Effector memory CD8-positive, alpha-beta T cell (primary cell): ENCODE results near the gene TRPM2.

Experiments used
- ATAC-seq: fragments of 150-1000 bp; cut with Tn5 transposase; replicated peaks from 2 replicates; pipeline ENCODE4 v1.10.0; 2021; ENCODE audit warnings: mild to moderate bottlenecking, moderate library complexity
- DNase-seq, 3 experiments: peaks; one replicate each; pipeline ENCODE4 v3.0.0; 2021
- H3K27ac Mint-ChIP-seq, 2 donors: one replicate each; pipeline ENCODE4 v1.8.0; 2022; ENCODE audit warnings: mild to moderate bottlenecking in 2 of 2, mixed read lengths in 2 of 2, moderate library complexity in 2 of 2
- H3K27me3 Mint-ChIP-seq, 2 donors: one replicate each; pipeline ENCODE4 v1.8.0; 2022; ENCODE audit warnings: mixed read lengths in 2 of 2
- H3K36me3 Mint-ChIP-seq: one replicate; pipeline ENCODE4 v1.8.0; 2022; ENCODE audit warnings: mild to moderate bottlenecking, moderate library complexity, mixed read lengths; ENCODE audit not compliant: insufficient read depth
- H3K4me1 Mint-ChIP-seq, 2 donors: one replicate each; pipeline ENCODE4 v1.8.0; 2022; ENCODE audit warnings: low read depth in 2 of 2, mixed read lengths in 2 of 2
- H3K4me3 Mint-ChIP-seq, 2 donors: one replicate each; pipeline ENCODE4 v1.8.0; 2022; ENCODE audit warnings: mild to moderate bottlenecking in 2 of 2, mixed read lengths in 2 of 2, moderate library complexity in 2 of 2
- H3K9me3 Mint-ChIP-seq, 2 donors: one replicate each; pipeline ENCODE4 v1.8.0; 2022; ENCODE audit warnings: mixed read lengths in 2 of 2

TRPM2 gene

GRCh38 chr21:44433791-44434567, 80.6 kb downstream of the TRPM2 start:
- H3K27ac Mint-ChIP-seq = no peak overlapping the region
- no peak overlapping the region for H3K4me3 Mint-ChIP-seq
- peaks cover 0 to 2% of the 10 kb centered on the region in 2 donors for H3K4me1 Mint-ChIP-seq
- H3K27me3 Mint-ChIP-seq = peaks cover 0 to 15% of the 10 kb centered on the region in 2 donors
- H3K36me3 Mint-ChIP-seq = peaks cover 2% of the 10 kb centered on the region
- H3K9me3 Mint-ChIP-seq = peaks cover 4 to 19% of the 10 kb centered on the region in 2 donors
- ATAC-seq = no peak
- DNase-seq = no peak

- H3K27me3 Mint-ChIP-seq = peaks cover 0 to 15% of the 10 kb centered on the region in 2 donors
- peaks cover 0 to 2% of the 10 kb centered on the region in 2 donors for H3K4me1 Mint-ChIP-seq
- DNase-seq = no peak
- no peak overlapping the region for H3K27ac Mint-ChIP-seq
- peaks cover 4 to 19% of the 10 kb centered on the region in 2 donors for H3K9me3 Mint-ChIP-seq
- peaks cover 2% of the 10 kb centered on the region for H3K36me3 Mint-ChIP-seq
- no peak overlapping the region for H3K4me3 Mint-ChIP-seq
- ATAC-seq = no peak
These were observed 81.1 kb downstream of the TRPM2 start for GRCh38 chr21:44434568-44434925.

GRCh38 chr21:44434936-44435635, 81.7 kb downstream of the TRPM2 start:
- no peak for ATAC-seq
- H3K4me3 Mint-ChIP-seq = no peak overlapping the region
- H3K9me3 Mint-ChIP-seq = peaks cover 4 to 19% of the 10 kb centered on the region in 2 donors
- H3K27ac Mint-ChIP-seq = no peak overlapping the region
- DNase-seq = no peak
- H3K27me3 Mint-ChIP-seq = peaks cover 0 to 15% of the 10 kb centered on the region in 2 donors
- peaks cover 3% of the 10 kb centered on the region for H3K36me3 Mint-ChIP-seq
- H3K4me1 Mint-ChIP-seq = peaks cover 0 to 2% of the 10 kb centered on the region in 2 donors

GRCh38 chr21:44436111-44436611, 82.7 kb downstream of the TRPM2 start:
- ATAC-seq (no peak), DNase-seq (no peak)
- Mint-ChIP-seq H3K9me3 (peaks cover 3 to 13% of the 10 kb centered on the region in 2 donors), H3K36me3 (peaks cover 6% of the 10 kb centered on the region), H3K27ac (no peak overlapping the region), H3K27me3 (peaks cover 0 to 15% of the 10 kb centered on the region in 2 donors), H3K4me1 (peaks cover 0 to 2% of the 10 kb centered on the region in 2 donors), H3K4me3 (no peak overlapping the region)

- Mint-ChIP-seq H3K27me3 (peaks cover 0 to 15% of the 10 kb centered on the region in 2 donors), H3K27ac (no peak overlapping the region), H3K4me1 (peaks cover 0 to 2% of the 10 kb centered on the region in 2 donors), H3K36me3 (peaks cover 6% of the 10 kb centered on the region), H3K4me3 (no peak overlapping the region), H3K9me3 (peaks cover 0 to 6% of the 10 kb centered on the region in 2 donors)
- no peak for DNase-seq
- ATAC-seq = no peak
These were observed 83.5 kb downstream of the TRPM2 start for GRCh38 chr21:44436958-44437357.

GRCh38 chr21:44437371-44437695, 83.9 kb downstream of the TRPM2 start:
- DNase-seq (no peak), ATAC-seq (no peak)
- Mint-ChIP-seq H3K9me3 (peaks cover 0 to 2% of the 10 kb centered on the region in 2 donors), H3K4me3 (no peak overlapping the region), H3K27ac (no peak overlapping the region), H3K36me3 (peaks cover 6% of the 10 kb centered on the region), H3K27me3 (peaks cover 0 to 14% of the 10 kb centered on the region in 2 donors), H3K4me1 (peaks cover 0 to 2% of the 10 kb centered on the region in 2 donors)

GRCh38 chr21:44437696-44438431, 84.4 kb downstream of the TRPM2 start:
- no peak overlapping the region for H3K4me3 Mint-ChIP-seq
- peaks cover 6% of the 10 kb centered on the region for H3K36me3 Mint-ChIP-seq
- DNase-seq = no peak
- H3K4me1 Mint-ChIP-seq = peaks cover 0 to 2% of the 10 kb centered on the region in 2 donors
- no peak for ATAC-seq
- H3K27ac Mint-ChIP-seq = no peak overlapping the region
- no peaks in the 10 kb centered on the region for H3K9me3 Mint-ChIP-seq
- peaks cover 0 to 9% of the 10 kb centered on the region in 2 donors for H3K27me3 Mint-ChIP-seq

GRCh38 chr21:44438531-44439210, 85.2 kb downstream of the TRPM2 start:
- DNase-seq (no peak), ATAC-seq (no peak)
- H3K9me3 Mint-ChIP-seq = no peaks in the 10 kb centered on the region

GRCh38 chr21:44439211-44439600, 85.8 kb downstream of the TRPM2 start:
- H3K27ac Mint-ChIP-seq = no peak overlapping the region
- H3K36me3 Mint-ChIP-seq = peaks cover 6% of the 10 kb centered on the region
- ATAC-seq (no peak), DNase-seq (no peak)
- H3K9me3 Mint-ChIP-seq = no peaks in the 10 kb centered on the region
- H3K4me3 Mint-ChIP-seq = no peak overlapping the region
- peaks cover 2 to 15% of the 10 kb centered on the region in 2 donors for H3K27me3 Mint-ChIP-seq
- no peaks in the 10 kb centered on the region for H3K4me1 Mint-ChIP-seq

More at GRCh38 chr21:44438531-44439210, 85.2 kb downstream of the TRPM2 start:
- Mint-ChIP-seq H3K36me3 (peaks cover 6% of the 10 kb centered on the region), H3K4me3 (no peak overlapping the region), H3K27ac (no peak overlapping the region), H3K4me1 (peaks cover 0 to 2% of the 10 kb centered on the region in 2 donors), H3K27me3 (peaks cover 0 to 10% of the 10 kb centered on the region in 2 donors)

- peaks cover 4% of the 10 kb centered on the region for H3K36me3 Mint-ChIP-seq
- H3K27ac Mint-ChIP-seq = no peak overlapping the region
- H3K27me3 Mint-ChIP-seq = peaks cover 14 to 28% of the 10 kb centered on the region in 2 donors
- H3K4me1 Mint-ChIP-seq = no peaks in the 10 kb centered on the region
- ATAC-seq (no peak), DNase-seq (no peak)
- no peaks in the 10 kb centered on the region for H3K9me3 Mint-ChIP-seq
- no peak overlapping the region for H3K4me3 Mint-ChIP-seq
These were observed 87.0 kb downstream of the TRPM2 start for GRCh38 chr21:44440241-44441040.

GRCh38 chr21:44441041-44441400, 87.6 kb downstream of the TRPM2 start:
- Mint-ChIP-seq H3K27me3 (peaks cover 16 to 27% of the 10 kb centered on the region in 2 donors), H3K9me3 (no peaks in the 10 kb centered on the region), H3K4me1 (no peaks in the 10 kb centered on the region), H3K4me3 (no peak overlapping the region), H3K27ac (no peak overlapping the region), H3K36me3 (peaks cover 4% of the 10 kb centered on the region)
- ATAC-seq = no peak
- no peak for DNase-seq

- ATAC-seq (no peak), DNase-seq (no peak)
- H3K27ac Mint-ChIP-seq = no peak overlapping the region
- no peaks in the 10 kb centered on the region for H3K9me3 Mint-ChIP-seq
- H3K27me3 Mint-ChIP-seq = peaks cover 16 to 25% of the 10 kb centered on the region in 2 donors
- H3K4me1 Mint-ChIP-seq = no peaks in the 10 kb centered on the region
- no peak overlapping the region for H3K4me3 Mint-ChIP-seq
- peaks cover 4% of the 10 kb centered on the region for H3K36me3 Mint-ChIP-seq
These were observed 88.3 kb downstream of the TRPM2 start for GRCh38 chr21:44441581-44442265.
